SK-N-SH (cell line): ENCODE results near the gene GPRC5B. TPM values are rescaled to one million over a fixed set of nuclear protein-coding genes. Genes with fewer than 3 reads are reported as not detected.

ENCODE experiments used
- CTCF ChIA-PET: fragments of 300-600, 350-600 bp; formaldehyde crosslinking; extraction: SDS; loops from one replicate; lab custom pipeline; 2021; lab: Yijun Ruan, JAX
- POLR2A ChIA-PET: fragments of 350-600 bp; sonication (Branson Sonifier 250); formaldehyde crosslinking; extraction: SDS; loops from one replicate; lab custom pipeline; 2020; ENCODE audit warnings: antibody characterized with exemption, inconsistent platforms; lab: Yijun Ruan, JAX
- DNase-seq: peaks from one replicate; pipeline ENCODE4 v3.0.0; 2012
- H2AFZ ChIP-seq: fragments of 200-600 bp; sonication (generic); 2 replicates; pipeline ENCODE4 v1.8.1; 2016; ENCODE audit warnings: antibody characterized with exemption, mild to moderate bottlenecking, low read depth
- H3F3A ChIP-seq: fragments of 200-600 bp; sonication (generic); replicated peaks from 2 replicates; pipeline ENCODE3; 2016; ENCODE audit warnings: antibody characterized with exemption, mild to moderate bottlenecking; ENCODE audit not compliant: insufficient read depth
- H3K27ac ChIP-seq, 2 experiments: fragments of 200-500 bp in 1 of 2; fragments of 200-600 bp in 1 of 2; sonication (Bioruptor generic) in 1 of 2; sonication (generic), shearing (Covaris generic) in 1 of 2; 2 replicates each; pipeline versions ENCODE4 v1.5.1 to v1.6.1; 2014 to 2016; ENCODE audit warnings: low read depth in 2 of 2, inconsistent platforms in 1 of 2, low read length in 1 of 2, mild to moderate bottlenecking in 1 of 2, mixed read lengths in 1 of 2
- H3K27me3 ChIP-seq: fragments of 200-600 bp; sonication (generic), shearing (Covaris generic); 2 replicates; pipeline ENCODE4 v1.6.1; 2016; ENCODE audit warnings: mixed run types; ENCODE audit not compliant: insufficient read depth
- H3K36me3 ChIP-seq, 2 experiments: fragments of 200-500 bp in 1 of 2; fragments of 200-600 bp in 1 of 2; sonication (Bioruptor generic) in 1 of 2; sonication (generic) in 1 of 2; replicated peaks in 1 of 2; 2 replicates each; pipeline versions ENCODE3 to v1.5.1; 2014 to 2016; ENCODE audit warnings: low read length in 1 of 2, mild to moderate bottlenecking in 1 of 2; ENCODE audit not compliant: insufficient read depth in 2 of 2, control insufficient read depth in 1 of 2
- H3K4me1 ChIP-seq, 2 experiments: fragments of 200-500 bp in 1 of 2; fragments of 200-600 bp in 1 of 2; sonication (Bioruptor generic) in 1 of 2; sonication (generic), shearing (Covaris generic) in 1 of 2; 2 replicates each; pipeline versions ENCODE4 v1.5.1 to v1.6.1; 2014 to 2016; ENCODE audit warnings: low read depth in 1 of 2, low read length in 1 of 2, mixed run types in 1 of 2; ENCODE audit not compliant: insufficient read depth in 2 of 2, control insufficient read depth in 1 of 2
- H3K4me2 ChIP-seq: fragments of 200-600 bp; sonication (generic), shearing (Covaris generic); 2 replicates; pipeline ENCODE4 v1.6.1; 2017; ENCODE audit warnings: mixed run types
- H3K4me3 ChIP-seq, 2 experiments: fragments of 200-500 bp in 1 of 2; fragments of 200-600 bp in 1 of 2; sonication (Bioruptor generic) in 1 of 2; sonication (generic), shearing (Covaris generic) in 1 of 2; 2 replicates each; pipeline versions ENCODE4 v1.5.1 to v1.8.1; 2014 to 2016; ENCODE audit warnings: low read depth in 2 of 2, inconsistent platforms in 1 of 2, low read length in 1 of 2, mild to moderate bottlenecking in 1 of 2, mixed read lengths in 1 of 2, moderate library complexity in 1 of 2
- H3K79me2 ChIP-seq: fragments of 200-600 bp; sonication (generic); 2 replicates; pipeline ENCODE4 v1.8.1; 2017; ENCODE audit warnings: mild to moderate bottlenecking; ENCODE audit not compliant: insufficient read depth
- H3K9ac ChIP-seq: fragments of 200-600 bp; sonication (generic); 2 replicates; pipeline ENCODE4 v1.6.1; 2017; ENCODE audit warnings: mixed run types
- H3K9me2 ChIP-seq: fragments of 200-600 bp; sonication (generic); 2 replicates; pipeline ENCODE4 v1.6.1; 2017; ENCODE audit warnings: mixed run types
- H3K9me3 ChIP-seq: fragments of 200-600 bp; sonication (generic); 2 replicates; pipeline ENCODE4 v1.6.1; 2017; ENCODE audit warnings: mixed run types, mild to moderate bottlenecking, moderate library complexity
- H4K20me1 ChIP-seq: fragments of 200-600 bp; sonication (generic); 2 replicates; pipeline ENCODE4 v1.6.1; 2017; ENCODE audit warnings: mild to moderate bottlenecking, mixed run types; ENCODE audit not compliant: insufficient read depth
- CHD2 ChIP-seq: fragments of 150-350 bp; IDR thresholded peaks from 2 replicates; pipeline ENCODE4 v1.6.1; 2018; ENCODE audit warnings: low read length; ENCODE audit not compliant: partially characterized antibody
- EP300 ChIP-seq, 2 experiments: IDR thresholded peaks; 2 replicates each; pipeline versions ENCODE4 v1.4.0 to v1.6.1; 2012; ENCODE audit warnings: borderline replicate concordance in 1 of 2, low read depth in 1 of 2, low read length in 1 of 2
- FOSL2 ChIP-seq: IDR thresholded peaks from 2 replicates; pipeline ENCODE4 v1.4.0; 2012; ENCODE audit warnings: low read depth, mild to moderate bottlenecking, moderate library complexity, borderline replicate concordance
- FOXJ3 ChIP-seq: sonication (generic); formaldehyde crosslinking; IDR thresholded peaks from 2 replicates; pipeline ENCODE4 v1.5.1; 2020; ENCODE audit warnings: mild to moderate bottlenecking, missing genetic modification reagents
- GATA2 ChIP-seq: sonication (generic); formaldehyde crosslinking; IDR thresholded peaks from 2 replicates; pipeline ENCODE4 v1.5.0; 2020; ENCODE audit warnings: mild to moderate bottlenecking, missing genetic modification reagents
- MEF2A ChIP-seq: IDR thresholded peaks from 2 replicates; pipeline ENCODE4 v1.4.0; 2012; ENCODE audit warnings: low read depth, borderline replicate concordance
- NFIC ChIP-seq: IDR thresholded peaks from 2 replicates; pipeline ENCODE4 v1.4.0; 2012; ENCODE audit warnings: borderline replicate concordance
- RFX5 ChIP-seq: IDR thresholded peaks from 2 replicates; pipeline ENCODE4 v1.6.1; 2012; ENCODE audit warnings: mild to moderate bottlenecking, improper control_type of control experiment, low read length
- SIN3A ChIP-seq: IDR thresholded peaks from 2 replicates; pipeline ENCODE4 v1.6.1; 2012; ENCODE audit warnings: low read depth, mild to moderate bottlenecking, low read length, moderate library complexity, borderline replicate concordance
- SMC3 ChIP-seq: IDR thresholded peaks from 2 replicates; pipeline ENCODE4 v1.6.1; 2012; ENCODE audit warnings: low read depth, low read length, improper control_type of control experiment
- TAF1 ChIP-seq: IDR thresholded peaks from 2 replicates; pipeline ENCODE4 v1.6.1; 2012; ENCODE audit warnings: low read depth, mild to moderate bottlenecking, low read length, moderate library complexity, borderline replicate concordance
- TCF12 ChIP-seq: IDR thresholded peaks from 2 replicates; pipeline ENCODE4 v1.4.0; 2012
- TEAD4 ChIP-seq: IDR thresholded peaks from 2 replicates; pipeline ENCODE4 v1.4.0; 2012; ENCODE audit warnings: mild to moderate bottlenecking, borderline replicate concordance; ENCODE audit not compliant: insufficient read depth
- YY1 ChIP-seq: IDR thresholded peaks from 2 replicates; pipeline ENCODE4 v1.4.0; 2012; ENCODE audit warnings: low read depth, mild to moderate bottlenecking
- WGBS: methylation state at CpG from one replicate; pipeline ENCODE4 v1.1.6; 2017; ENCODE audit warnings: low lambda C conversion rate; 5-methylcytosine and 5-hydroxymethylcytosine counted together
- polyA plus RNA-seq, 3 experiments: library from polyadenylated mRNA; depleted of rRNA; stranded (reverse); fragments of >200 nt; gene quantifications; 2 replicates each; pipeline ENCODE4 v1.2.3, GENCODE V29; 2012
- TF ChIP-seq, protein P1 (sequence below): IDR thresholded peaks from 2 replicates; pipeline ENCODE4 v1.4.0; 2012; ENCODE audit warnings: low read depth
- TF ChIP-seq, protein P2 (sequence below): fragments of 200-600 bp; sonication (generic); IDR thresholded peaks from 2 replicates; pipeline ENCODE4 v1.6.1; 2017; ENCODE audit warnings: antibody characterized with exemption, mild to moderate bottlenecking, moderate library complexity
- TF ChIP-seq, protein P3 (sequence below): IDR thresholded peaks from 2 replicates; pipeline ENCODE4 v1.4.0; 2012; ENCODE audit warnings: low read depth, borderline replicate concordance
- TF ChIP-seq, protein P4 (sequence below): IDR thresholded peaks from 2 replicates; pipeline ENCODE4 v1.6.1; 2012; ENCODE audit warnings: mild to moderate bottlenecking, low read depth, low read length, moderate library complexity
- TF ChIP-seq, protein P5 (sequence below): fragments of 150-350 bp; IDR thresholded peaks from 2 replicates; pipeline ENCODE4 v1.6.1; 2016; ENCODE audit warnings: mild to moderate bottlenecking, low read depth, low read length
- TF ChIP-seq, protein P6 (sequence below): IDR thresholded peaks from 2 replicates; pipeline ENCODE4; 2012

GPRC5B gene
- polyA plus RNA-seq, 1 of the 3 experiments (the other 2 are of a cell fraction), result 1.1 TPM

DNA sequence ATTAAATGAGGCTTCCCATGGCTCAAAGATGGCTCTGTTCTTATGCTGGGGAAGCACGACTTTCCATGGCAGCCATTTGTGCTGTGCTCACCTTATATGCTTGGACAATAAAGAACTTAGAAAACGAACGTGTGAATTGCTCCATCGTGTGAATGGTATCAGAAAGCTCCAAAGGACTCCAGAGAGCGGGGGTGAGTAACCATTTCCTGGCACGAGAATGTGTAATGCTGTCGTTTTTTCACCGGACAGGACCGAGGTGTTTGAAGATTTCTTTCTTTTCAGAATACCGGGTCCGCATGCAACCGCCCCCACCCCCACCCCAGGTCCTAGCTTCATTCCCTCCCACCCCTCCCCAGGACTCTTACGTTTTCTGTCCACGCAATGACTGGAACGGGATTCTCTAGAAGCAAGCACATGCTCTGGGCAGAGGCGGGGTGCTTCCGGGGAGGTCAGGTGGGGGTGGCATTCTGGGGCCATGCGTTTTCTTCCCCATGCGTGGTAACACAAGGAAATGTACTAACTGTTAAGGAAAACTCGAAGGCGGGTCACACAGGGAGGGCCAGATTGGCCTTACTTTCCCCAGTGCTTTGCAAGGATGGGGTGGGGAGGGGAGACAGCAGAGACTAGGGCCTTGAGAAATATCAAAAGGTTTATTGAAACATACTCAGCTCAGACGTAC lies 26.2 kb downstream of the GPRC5B start:
- DNase-seq, result no peak
- no peaks in the 10 kb centered on the region for H3K9me3 ChIP-seq
- H3K27me3 ChIP-seq, result no peaks in the 10 kb centered on the region
- 95% methylated on average over 22 of the region's 22 CpGs for WGBS
- no peaks in the 10 kb centered on the region for H3K36me3 ChIP-seq
- POLR2A ChIA-PET, result no interaction called here
- CTCF ChIA-PET, result interaction anchor here (1.2 kb wide), 1 partner anchor 15 kb away, joined by 4 read pairs; no protein-coding TSS in a partner anchor
- no peak overlapping the region for H3K27ac ChIP-seq
- no peaks in the 10 kb centered on the region for H3K79me2 ChIP-seq
- no peak overlapping the region for H3K4me3 ChIP-seq
- H4K20me1 ChIP-seq, result no peaks in the 10 kb centered on the region
- no peaks in the 10 kb centered on the region; a peak in 1 of 4 replicates for H3K4me1 ChIP-seq
- no peaks in the 10 kb centered on the region for H3K9me2 ChIP-seq
- H3K4me2 ChIP-seq, result no peak overlapping the region
- no peaks in the 10 kb centered on the region for H3F3A ChIP-seq
- H3K9ac ChIP-seq, result no peak overlapping the region
- H2AFZ ChIP-seq, result no peak overlapping the region
- TF ChIP-seq, protein P1, sequence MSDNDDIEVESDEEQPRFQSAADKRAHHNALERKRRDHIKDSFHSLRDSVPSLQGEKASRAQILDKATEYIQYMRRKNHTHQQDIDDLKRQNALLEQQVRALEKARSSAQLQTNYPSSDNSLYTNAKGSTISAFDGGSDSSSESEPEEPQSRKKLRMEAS, result no peak
- TF ChIP-seq, protein P2, sequence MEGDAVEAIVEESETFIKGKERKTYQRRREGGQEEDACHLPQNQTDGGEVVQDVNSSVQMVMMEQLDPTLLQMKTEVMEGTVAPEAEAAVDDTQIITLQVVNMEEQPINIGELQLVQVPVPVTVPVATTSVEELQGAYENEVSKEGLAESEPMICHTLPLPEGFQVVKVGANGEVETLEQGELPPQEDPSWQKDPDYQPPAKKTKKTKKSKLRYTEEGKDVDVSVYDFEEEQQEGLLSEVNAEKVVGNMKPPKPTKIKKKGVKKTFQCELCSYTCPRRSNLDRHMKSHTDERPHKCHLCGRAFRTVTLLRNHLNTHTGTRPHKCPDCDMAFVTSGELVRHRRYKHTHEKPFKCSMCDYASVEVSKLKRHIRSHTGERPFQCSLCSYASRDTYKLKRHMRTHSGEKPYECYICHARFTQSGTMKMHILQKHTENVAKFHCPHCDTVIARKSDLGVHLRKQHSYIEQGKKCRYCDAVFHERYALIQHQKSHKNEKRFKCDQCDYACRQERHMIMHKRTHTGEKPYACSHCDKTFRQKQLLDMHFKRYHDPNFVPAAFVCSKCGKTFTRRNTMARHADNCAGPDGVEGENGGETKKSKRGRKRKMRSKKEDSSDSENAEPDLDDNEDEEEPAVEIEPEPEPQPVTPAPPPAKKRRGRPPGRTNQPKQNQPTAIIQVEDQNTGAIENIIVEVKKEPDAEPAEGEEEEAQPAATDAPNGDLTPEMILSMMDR, result no peak
- TF ChIP-seq CHD2 (no peak), YY1 (no peak), NFIC (no peak), SMC3 (no peak), EP300 (IDR thresholded peaks at IDR 0.05; ENCODE audit: borderline replicate concordance in 1 of 2, low read depth in 1 of 2, low read length in 1 of 2) (no peak), GATA2 (CRISPR knock-in tag) (no peak), FOSL2 (no peak), MEF2A (no peak), TEAD4 (no peak), FOXJ3 (no peak), TAF1 (no peak), SIN3A (no peak), TCF12 (no peak), RFX5 (no peak)
- TF ChIP-seq, protein P3, sequence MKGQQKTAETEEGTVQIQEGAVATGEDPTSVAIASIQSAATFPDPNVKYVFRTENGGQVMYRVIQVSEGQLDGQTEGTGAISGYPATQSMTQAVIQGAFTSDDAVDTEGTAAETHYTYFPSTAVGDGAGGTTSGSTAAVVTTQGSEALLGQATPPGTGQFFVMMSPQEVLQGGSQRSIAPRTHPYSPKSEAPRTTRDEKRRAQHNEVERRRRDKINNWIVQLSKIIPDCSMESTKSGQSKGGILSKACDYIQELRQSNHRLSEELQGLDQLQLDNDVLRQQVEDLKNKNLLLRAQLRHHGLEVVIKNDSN, result no peak
- TF ChIP-seq, protein P4, sequence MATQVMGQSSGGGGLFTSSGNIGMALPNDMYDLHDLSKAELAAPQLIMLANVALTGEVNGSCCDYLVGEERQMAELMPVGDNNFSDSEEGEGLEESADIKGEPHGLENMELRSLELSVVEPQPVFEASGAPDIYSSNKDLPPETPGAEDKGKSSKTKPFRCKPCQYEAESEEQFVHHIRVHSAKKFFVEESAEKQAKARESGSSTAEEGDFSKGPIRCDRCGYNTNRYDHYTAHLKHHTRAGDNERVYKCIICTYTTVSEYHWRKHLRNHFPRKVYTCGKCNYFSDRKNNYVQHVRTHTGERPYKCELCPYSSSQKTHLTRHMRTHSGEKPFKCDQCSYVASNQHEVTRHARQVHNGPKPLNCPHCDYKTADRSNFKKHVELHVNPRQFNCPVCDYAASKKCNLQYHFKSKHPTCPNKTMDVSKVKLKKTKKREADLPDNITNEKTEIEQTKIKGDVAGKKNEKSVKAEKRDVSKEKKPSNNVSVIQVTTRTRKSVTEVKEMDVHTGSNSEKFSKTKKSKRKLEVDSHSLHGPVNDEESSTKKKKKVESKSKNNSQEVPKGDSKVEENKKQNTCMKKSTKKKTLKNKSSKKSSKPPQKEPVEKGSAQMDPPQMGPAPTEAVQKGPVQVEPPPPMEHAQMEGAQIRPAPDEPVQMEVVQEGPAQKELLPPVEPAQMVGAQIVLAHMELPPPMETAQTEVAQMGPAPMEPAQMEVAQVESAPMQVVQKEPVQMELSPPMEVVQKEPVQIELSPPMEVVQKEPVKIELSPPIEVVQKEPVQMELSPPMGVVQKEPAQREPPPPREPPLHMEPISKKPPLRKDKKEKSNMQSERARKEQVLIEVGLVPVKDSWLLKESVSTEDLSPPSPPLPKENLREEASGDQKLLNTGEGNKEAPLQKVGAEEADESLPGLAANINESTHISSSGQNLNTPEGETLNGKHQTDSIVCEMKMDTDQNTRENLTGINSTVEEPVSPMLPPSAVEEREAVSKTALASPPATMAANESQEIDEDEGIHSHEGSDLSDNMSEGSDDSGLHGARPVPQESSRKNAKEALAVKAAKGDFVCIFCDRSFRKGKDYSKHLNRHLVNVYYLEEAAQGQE, result no peak
- TF ChIP-seq, protein P5, sequence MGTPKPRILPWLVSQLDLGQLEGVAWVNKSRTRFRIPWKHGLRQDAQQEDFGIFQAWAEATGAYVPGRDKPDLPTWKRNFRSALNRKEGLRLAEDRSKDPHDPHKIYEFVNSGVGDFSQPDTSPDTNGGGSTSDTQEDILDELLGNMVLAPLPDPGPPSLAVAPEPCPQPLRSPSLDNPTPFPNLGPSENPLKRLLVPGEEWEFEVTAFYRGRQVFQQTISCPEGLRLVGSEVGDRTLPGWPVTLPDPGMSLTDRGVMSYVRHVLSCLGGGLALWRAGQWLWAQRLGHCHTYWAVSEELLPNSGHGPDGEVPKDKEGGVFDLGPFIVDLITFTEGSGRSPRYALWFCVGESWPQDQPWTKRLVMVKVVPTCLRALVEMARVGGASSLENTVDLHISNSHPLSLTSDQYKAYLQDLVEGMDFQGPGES, result no peak
- TF ChIP-seq, protein P6, sequence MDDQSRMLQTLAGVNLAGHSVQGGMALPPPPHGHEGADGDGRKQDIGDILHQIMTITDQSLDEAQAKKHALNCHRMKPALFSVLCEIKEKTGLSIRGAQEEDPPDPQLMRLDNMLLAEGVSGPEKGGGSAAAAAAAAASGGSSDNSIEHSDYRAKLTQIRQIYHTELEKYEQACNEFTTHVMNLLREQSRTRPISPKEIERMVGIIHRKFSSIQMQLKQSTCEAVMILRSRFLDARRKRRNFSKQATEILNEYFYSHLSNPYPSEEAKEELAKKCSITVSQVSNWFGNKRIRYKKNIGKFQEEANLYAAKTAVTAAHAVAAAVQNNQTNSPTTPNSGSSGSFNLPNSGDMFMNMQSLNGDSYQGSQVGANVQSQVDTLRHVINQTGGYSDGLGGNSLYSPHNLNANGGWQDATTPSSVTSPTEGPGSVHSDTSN, result no peak
